ENCODE measurements around the gene PDGFRB. TPM values are rescaled to one million over a fixed set of nuclear protein-coding genes. Genes with fewer than 3 reads are reported as not detected.
A peak's percentile ranks its signal among the peaks of the same experiment; 100 is the strongest.

Gene PDGFRB
- total and polyA plus RNA-seq, 2 of the 4 experiments (the other 2 are of a cell fraction) = 108 to 124 TPM

DNA sequence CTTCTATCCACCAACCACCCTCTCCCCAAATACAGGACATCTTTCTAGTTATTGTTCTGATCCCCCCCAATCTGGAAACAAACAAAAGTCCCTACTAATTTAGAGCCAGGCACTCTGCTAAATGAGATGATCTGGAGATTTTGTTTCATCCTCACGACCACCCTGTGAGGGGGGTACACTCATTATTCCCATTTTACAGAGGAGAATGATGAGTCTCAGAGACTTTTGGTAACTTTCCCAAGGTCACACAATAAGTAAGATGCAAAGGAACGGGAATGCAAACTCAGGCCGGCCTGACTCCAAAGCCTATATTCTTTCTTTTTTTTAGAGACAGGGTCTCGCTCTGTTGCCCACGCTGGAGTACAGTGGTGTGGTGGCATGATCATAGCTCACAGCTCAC lies 9.4 kb downstream of the PDGFRB start (continued):
- TF ChIP-seq RFX5 (IDR thresholded peaks at IDR 0.05; ENCODE audit: low read depth, low read length) = no peak
- no peak for TF ChIP-seq MAZ (IDR thresholded peaks at IDR 0.05; ENCODE audit: borderline replicate concordance, low read depth, low read length)

DNA sequence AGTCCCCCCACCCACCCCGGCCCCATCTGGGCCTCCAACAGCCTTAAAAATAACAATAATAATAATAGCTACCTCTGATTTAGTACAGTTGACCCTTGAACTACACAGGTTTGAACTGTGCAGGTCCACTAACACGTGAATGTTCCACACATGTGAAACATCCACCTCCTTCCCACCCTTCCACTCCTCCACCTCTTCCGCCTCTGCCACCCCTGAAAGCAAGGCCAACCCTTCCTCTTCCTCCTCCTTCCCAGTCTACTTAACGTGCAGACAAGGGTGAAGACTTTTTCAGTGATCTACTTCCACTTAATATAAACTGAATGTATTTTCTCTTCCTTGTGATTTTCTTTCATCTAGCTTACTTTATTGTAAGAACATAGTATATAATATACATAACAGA lies 10.8 kb downstream of the PDGFRB start:
- peak overlapping the region; percentile 91 for H4K5ac ChIP-seq (ENCODE audit: low read depth, low read length)
- ATAC-seq (ENCODE audit: low read depth) (no peak), DNase-seq (peak; percentile 21)
- peak overlapping the region; percentile 64; the same call in 1 of the 3 replicates for H2BK15ac ChIP-seq (ENCODE audit: low read depth, low read length)
- peak overlapping the region; percentile 99 for H2AK5ac ChIP-seq (ENCODE audit: low read depth, low read length)
- POLR2A ChIA-PET (ENCODE audit: unreplicated experiment) = interaction anchor here (0.9 kb wide), 1 partner anchor 11 kb away, joined by 10 read pairs; the partner anchor contains the start of gene PDGFRB
- CTCF ChIA-PET = interaction anchor here (0.8 to 1.4 kb wide), 2 partner anchors 17 to 23 kb away, joined by 3 read pairs; no protein-coding TSS in a partner anchor
- H2AFZ ChIP-seq (replicated peaks; ENCODE audit: low read length, poor library complexity) = no peak overlapping the region
- peak overlapping the region; percentile 75 for H3K9ac ChIP-seq (ENCODE audit: low read depth, low read length)
- H3K18ac ChIP-seq (ENCODE audit: low read depth, low read length) = peak overlapping the region; percentile 96
- no peak overlapping the region for H3K4me3 ChIP-seq (ENCODE audit: insufficient read depth, low read depth, low read length)
- H4K91ac ChIP-seq (ENCODE audit: insufficient read depth, low read depth, low read length) = peak overlapping the region; percentile 99
- no peaks in the 10 kb centered on the region for H3K9me3 ChIP-seq (ENCODE audit: control insufficient read depth, insufficient read depth, low read length)
- no peak for TF ChIP-seq RAD21 (IDR thresholded peaks at IDR 0.05; ENCODE audit: low read length)
- TF ChIP-seq POLR2A (IDR thresholded peaks at IDR 0.05; ENCODE audit: low read depth, low read length) = peak; percentile 25; the same call in 1 of the 2 replicates
- TF ChIP-seq MAFK (IDR thresholded peaks at IDR 0.05; ENCODE audit: low read depth, low read length) = no peak
- no peak for TF ChIP-seq CHD1 (IDR thresholded peaks at IDR 0.05; ENCODE audit: low read depth, low read length)
- BruUV-seq (replicated peaks) = no TSS peak
- intact Hi-C loops (cut with micrococcal nuclease) = no loop called here
- peak overlapping the region; percentile 100 for H3K4ac ChIP-seq (ENCODE audit: low read depth, low read length)
- in situ Hi-C loops (cut with MboI; ENCODE audit: low sequenced_read_pairs) = no loop called here
- H3K4me2 ChIP-seq (ENCODE audit: low read depth, low read length) = peak overlapping the region; percentile 59
- H3K27ac ChIP-seq (ENCODE audit: insufficient read depth, low read length) = peak overlapping the region; percentile 98
- H4K20me1 ChIP-seq (ENCODE audit: insufficient read depth, low read length) = peaks cover 20% of the 10 kb centered on the region; the same call in 1 of the 2 replicates
- WGBS, 2 experiments (ENCODE audit: extremely low coverage in 2 of 2, insufficient read length in 1 of 2) = 14% methylated on average over 1 of the region's 4 CpGs; no CpG with 5 or more reads in 1 of the 2 experiments
- peak overlapping the region; percentile 100 for H2BK120ac ChIP-seq (ENCODE audit: low read depth, low read length)
- H3K9me1 ChIP-seq (ENCODE audit: insufficient read depth, low read length) = peaks cover 35% of the 10 kb centered on the region
- H3K36me3 ChIP-seq (ENCODE audit: control insufficient read depth, insufficient read depth, low read length) = peaks cover 31% of the 10 kb centered on the region
- peak overlapping the region; percentile 71 for H3K56ac ChIP-seq (ENCODE audit: extremely low read depth, insufficient read depth, low read length)
- peaks cover 61% of the 10 kb centered on the region for H3K4me1 ChIP-seq (ENCODE audit: control insufficient read depth, insufficient read depth, low read length)
- H2BK20ac ChIP-seq (ENCODE audit: low read depth, low read length) = peak overlapping the region; percentile 67
- H3K79me1 ChIP-seq (ENCODE audit: low read depth in 1 of 2, low read length in 2 of 2) = peaks cover 16 to 80% of the 10 kb centered on the region in 2 experiments
- H3K23ac ChIP-seq (ENCODE audit: low read depth, low read length) = peak overlapping the region; percentile 83
- dilution Hi-C loops (cut with HindIII; ENCODE audit: low sequenced_read_pairs, unreplicated experiment) = no loop called here
- peak overlapping the region; percentile 98 for H2BK5ac ChIP-seq (ENCODE audit: low read depth, low read length, poor library complexity, severe bottlenecking)
- no peaks in the 10 kb centered on the region for H3K27me3 ChIP-seq (ENCODE audit: control insufficient read depth, insufficient read depth, low read length)
- H3K14ac ChIP-seq (replicated peaks; ENCODE audit: low read depth, low read length) = peak overlapping the region; percentile 98
- H4K8ac ChIP-seq (ENCODE audit: low read depth in 2 of 2, low read length in 2 of 2) = peak overlapping the region; percentile 98 to 100
- H2AK9ac ChIP-seq (replicated peaks; ENCODE audit: low read depth, low read length, poor library complexity) = peak overlapping the region; percentile 8
